CD8-positive, alpha-beta memory T cell (primary cell): Measurements from ENCODE around the gene SLC22A14. TPM values are rescaled to one million over a fixed set of nuclear protein-coding genes. Genes with fewer than 3 reads are reported as not detected.
"Not testable (repeated sequence)": the region's sequence is repeated elsewhere in the genome, so short reads cannot be mapped to it uniquely, and the experiment has no call there.

Source experiments
- CTCF ChIA-PET: fragments of 350-600 bp; sonication (Branson Sonifier 250); formaldehyde crosslinking; loops from one replicate; lab custom pipeline; 2021; ENCODE audit warnings: antibody characterized with exemption; lab: Charles Lee
- POLR2A ChIA-PET: fragments of 350-600 bp; sonication (Branson Sonifier 250); formaldehyde crosslinking; loops from one replicate; lab custom pipeline; 2021; ENCODE audit warnings: antibody characterized with exemption; lab: Charles Lee
- DNase-seq, 5 donors: peaks; one replicate each; pipeline versions ENCODE4 v3.0.0 to v3.0.0-alpha.2; 2020 to 2022; ENCODE audit warnings: mixed read lengths in 1 of 5
- H3K27ac ChIP-seq: one replicate; pipeline ENCODE4 v1.7.0; 2013; ENCODE audit warnings: low read depth, mild to moderate bottlenecking, low read length, moderate library complexity
- H3K27me3 ChIP-seq: 2 replicates; pipeline ENCODE4 v1.7.0; 2013; ENCODE audit warnings: low read length, mild to moderate bottlenecking; ENCODE audit not compliant: insufficient read depth, poor library complexity, severe bottlenecking
- H3K36me3 ChIP-seq: 2 replicates; pipeline ENCODE4 v1.7.0; 2013; ENCODE audit warnings: mild to moderate bottlenecking, low read length, moderate library complexity; ENCODE audit not compliant: insufficient read depth
- H3K4me1 ChIP-seq: 2 replicates; pipeline ENCODE4 v1.7.0; 2013; ENCODE audit warnings: mild to moderate bottlenecking, low read length, moderate library complexity; ENCODE audit not compliant: insufficient read depth
- H3K4me3 ChIP-seq: 2 replicates; pipeline ENCODE4 v1.7.0; 2013; ENCODE audit warnings: mild to moderate bottlenecking, low read length
- H3K9me3 ChIP-seq: 2 replicates; pipeline ENCODE4 v1.7.0; 2013; ENCODE audit warnings: mild to moderate bottlenecking, low read length
- H3K27ac Mint-ChIP-seq, 8 donors: one replicate each; pipeline ENCODE4 v1.8.0; 2020 to 2021; ENCODE audit warnings: mixed read lengths in 8 of 8, mild to moderate bottlenecking in 6 of 8, inconsistent platforms in 3 of 8, moderate library complexity in 3 of 8
- H3K27me3 Mint-ChIP-seq, 2 donors: one replicate each; pipeline ENCODE4 v1.8.0; 2020 to 2021; ENCODE audit warnings: mixed read lengths in 2 of 2, mild to moderate bottlenecking in 1 of 2, moderate library complexity in 1 of 2
- H3K36me3 Mint-ChIP-seq, 3 donors: one replicate each; pipeline ENCODE4 v1.8.0; 2020 to 2021; ENCODE audit warnings: mixed read lengths in 3 of 3, inconsistent platforms in 1 of 3, mild to moderate bottlenecking in 1 of 3
- H3K4me1 Mint-ChIP-seq, 3 donors: one replicate each; pipeline ENCODE4 v1.8.0; 2020 to 2021; ENCODE audit warnings: mixed read lengths in 3 of 3, inconsistent platforms in 1 of 3, mild to moderate bottlenecking in 1 of 3
- H3K4me3 Mint-ChIP-seq, 7 donors: one replicate each; pipeline ENCODE4 v1.8.0; 2020 to 2021; ENCODE audit warnings: mixed read lengths in 7 of 7, mild to moderate bottlenecking in 6 of 7, moderate library complexity in 4 of 7, inconsistent platforms in 2 of 7
- H3K9me3 Mint-ChIP-seq, 5 donors: one replicate each; pipeline ENCODE4 v1.8.0; 2020 to 2022; ENCODE audit warnings: mixed read lengths in 5 of 5, mild to moderate bottlenecking in 3 of 5, moderate library complexity in 2 of 5, inconsistent platforms in 1 of 5
- polyA plus RNA-seq: library from polyadenylated mRNA; unstranded; fragments of 300-500 nt; fragmentation: Illumina TruSeq; gene quantifications from one replicate; pipeline ENCODE4 v1.2.3, GENCODE V29; 2021
- total RNA-seq, 2 experiments: library from RNA; stranded (reverse); gene quantifications; one replicate each; pipeline ENCODE4 v1.2.3, GENCODE V29; 2021

SLC22A14 gene
- total and polyA plus RNA-seq, 3 experiments from 2014 or later, result not detected

DNA sequence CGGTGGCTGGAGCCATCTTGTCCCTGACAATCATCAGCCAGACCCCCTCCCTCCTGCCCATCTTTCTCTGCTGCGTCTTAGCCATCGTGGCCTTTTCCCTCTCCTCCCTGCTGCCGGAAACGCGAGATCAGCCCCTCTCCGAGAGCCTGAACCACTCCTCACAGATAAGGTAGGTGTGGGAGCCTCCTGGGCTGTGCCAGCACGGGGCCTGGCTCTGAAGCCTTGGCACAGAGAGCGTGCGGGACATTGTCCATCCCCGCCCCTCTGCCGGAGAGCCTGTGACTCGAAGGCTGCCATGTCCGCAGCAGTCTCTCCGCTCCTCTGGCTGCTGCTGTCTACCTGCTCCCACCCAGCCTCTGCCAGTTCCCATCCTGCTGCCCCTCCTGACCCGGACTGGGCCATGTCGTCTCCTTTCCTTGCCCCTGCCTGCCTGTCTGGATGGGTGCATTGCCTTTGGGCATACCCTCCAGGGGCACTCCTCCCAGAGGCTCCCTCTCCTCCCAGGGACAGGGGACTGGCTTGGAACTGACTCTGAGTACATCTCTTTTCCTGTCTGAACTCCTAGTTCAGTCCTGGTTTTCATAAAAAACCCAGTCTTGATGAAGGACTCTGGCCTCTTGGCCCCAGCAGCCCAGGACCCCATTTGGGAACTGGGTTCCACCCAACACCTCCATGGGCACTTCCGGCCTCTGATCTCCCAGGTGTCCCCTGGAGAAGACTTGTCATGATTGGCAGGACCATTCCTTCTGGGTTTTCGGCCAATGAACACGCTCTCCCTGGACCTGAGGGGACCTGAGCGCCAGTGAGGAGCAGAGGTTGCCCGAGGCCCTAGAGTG, 34.5 kb downstream of the SLC22A14 start:
- no peaks in the 10 kb centered on the region for H3K4me1 Mint-ChIP-seq

DNA sequence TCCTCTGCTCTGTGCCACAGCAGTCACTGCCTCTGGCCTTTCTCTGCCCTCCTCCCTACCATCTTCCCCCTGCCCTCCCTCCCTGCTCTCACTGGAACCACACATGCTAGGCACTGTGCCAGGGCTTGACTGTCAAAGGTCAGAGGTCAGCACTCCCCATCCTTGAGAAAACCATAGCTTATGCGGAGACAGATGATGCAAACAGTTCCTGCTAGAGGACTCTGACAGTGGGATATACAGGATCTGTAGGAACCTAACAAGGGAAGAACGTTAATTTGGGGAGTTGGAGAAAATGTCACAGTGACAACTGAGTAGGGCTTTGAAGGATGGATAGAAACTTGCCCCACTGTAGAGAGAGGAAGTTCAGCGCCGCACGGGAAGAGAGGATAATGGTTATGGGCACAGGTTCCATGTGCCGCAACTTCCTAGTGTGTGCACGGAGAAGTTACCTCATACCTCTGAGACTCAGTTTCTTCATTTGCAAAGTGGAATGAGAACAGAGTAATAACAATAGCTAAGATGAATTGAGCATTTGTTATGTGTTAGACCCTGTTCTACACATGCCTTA, 35.2 kb downstream of the SLC22A14 start:
- H3K27me3 Mint-ChIP-seq, result peaks cover 1 to 6% of the 10 kb centered on the region in 2 donors
- H3K27ac ChIP-seq, result no peak overlapping the region
- POLR2A ChIA-PET, result no interaction called here
- CTCF ChIA-PET, result no interaction called here
- peaks cover 0 to 4% (median 0%) of the 10 kb centered on the region in 5 donors for H3K9me3 Mint-ChIP-seq
- H3K9me3 ChIP-seq, result no peaks in the 10 kb centered on the region
- H3K4me1 ChIP-seq, result no peaks in the 10 kb centered on the region
- no peaks in the 10 kb centered on the region for H3K27me3 ChIP-seq
- H3K36me3 ChIP-seq, result no peaks in the 10 kb centered on the region
- no peak for DNase-seq
- H3K4me1 Mint-ChIP-seq, result no peaks in the 10 kb centered on the region
- H3K27ac Mint-ChIP-seq, result peak overlapping the region in 1 of 8 donors; percentile 55
- peaks cover 0 to 2% (median 0%) of the 10 kb centered on the region in 3 donors for H3K36me3 Mint-ChIP-seq
- no peak overlapping the region for H3K4me3 ChIP-seq
- H3K4me3 Mint-ChIP-seq, result no peak overlapping the region

More for the DNA sequence above, 34.5 kb downstream of the SLC22A14 start:
- no peaks in the 10 kb centered on the region for H3K4me1 ChIP-seq
- DNase-seq, result no peak
- H3K4me3 Mint-ChIP-seq, result no peak overlapping the region
- H3K4me3 ChIP-seq, result no peak overlapping the region
- ChIA-PET CTCF (no interaction called here), POLR2A (no interaction called here)
- H3K27ac Mint-ChIP-seq, result peak overlapping the region in 1 of 8 donors; percentile 55
- H3K27me3 ChIP-seq, result no peaks in the 10 kb centered on the region
- H3K36me3 ChIP-seq, result no peaks in the 10 kb centered on the region
- no peaks in the 10 kb centered on the region for H3K9me3 ChIP-seq
- H3K9me3 Mint-ChIP-seq, result peaks cover 0 to 2% (median 0%) of the 10 kb centered on the region in 5 donors
- H3K27me3 Mint-ChIP-seq, result peaks cover 1 to 9% of the 10 kb centered on the region in 2 donors
- H3K36me3 Mint-ChIP-seq, result peaks cover 0 to 2% (median 0%) of the 10 kb centered on the region in 3 donors
- no peak overlapping the region for H3K27ac ChIP-seq

DNA sequence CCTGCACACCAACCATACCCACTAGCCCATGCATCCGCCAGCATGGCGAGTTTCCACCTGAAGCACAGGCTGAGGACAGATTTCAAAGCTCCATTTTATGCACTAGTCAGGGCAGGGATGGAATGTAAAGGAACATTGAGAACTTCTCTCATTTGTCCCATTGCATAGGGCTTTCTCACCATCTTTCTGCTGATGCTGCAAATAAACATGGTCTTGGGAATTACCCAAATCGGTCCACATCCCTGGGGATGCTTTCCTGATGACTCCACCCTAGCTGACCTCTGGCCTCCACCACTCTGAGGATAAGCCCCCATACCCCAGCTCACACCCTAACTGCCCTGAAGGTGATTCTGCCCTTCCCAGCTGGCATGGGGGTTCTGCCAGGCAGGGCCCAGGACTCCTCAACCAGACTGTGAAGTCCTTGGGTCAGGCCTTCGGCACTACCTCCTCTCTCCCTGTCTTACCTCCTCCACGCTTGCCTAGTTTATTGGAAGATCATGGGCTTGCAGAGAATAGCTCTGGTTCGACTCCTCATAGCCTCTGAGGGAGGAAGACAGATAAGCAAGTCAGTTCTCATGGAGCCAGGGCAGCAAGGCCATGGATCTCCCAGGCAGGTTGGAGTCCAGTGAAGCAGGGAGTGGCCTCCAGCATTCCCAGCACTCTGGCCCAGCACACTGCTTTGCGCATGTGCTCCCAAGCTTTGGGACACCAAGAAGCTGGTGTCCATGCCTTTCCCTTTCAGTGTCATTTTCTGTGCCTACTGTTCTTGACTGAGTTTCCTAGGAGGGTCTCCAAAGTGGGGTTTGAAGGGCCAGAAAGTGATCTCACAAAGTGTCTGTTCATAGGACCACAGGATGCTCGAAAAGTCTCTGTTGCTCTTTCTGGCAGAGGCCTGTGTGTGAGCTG, 36.9 kb downstream of the SLC22A14 start:
- Mint-ChIP-seq H3K27me3 (peaks cover 0 to 8% of the 10 kb centered on the region in 2 donors), H3K4me3 (no peak overlapping the region), H3K4me1 (no peaks in the 10 kb centered on the region), H3K36me3 (peaks cover 0 to 2% (median 2%) of the 10 kb centered on the region in 3 donors), H3K9me3 (peaks cover 0 to 5% (median 0%) of the 10 kb centered on the region in 5 donors), H3K27ac (no peak overlapping the region)
- ChIA-PET POLR2A (no interaction called here), CTCF (no interaction called here)
- no peaks in the 10 kb centered on the region for H3K4me1 ChIP-seq
- DNase-seq, result no peak
- H3K4me3 ChIP-seq, result no peak overlapping the region
- no peaks in the 10 kb centered on the region for H3K9me3 ChIP-seq
- H3K27me3 ChIP-seq, result no peaks in the 10 kb centered on the region
- H3K36me3 ChIP-seq, result no peaks in the 10 kb centered on the region
- H3K27ac ChIP-seq, result no peak overlapping the region

DNA sequence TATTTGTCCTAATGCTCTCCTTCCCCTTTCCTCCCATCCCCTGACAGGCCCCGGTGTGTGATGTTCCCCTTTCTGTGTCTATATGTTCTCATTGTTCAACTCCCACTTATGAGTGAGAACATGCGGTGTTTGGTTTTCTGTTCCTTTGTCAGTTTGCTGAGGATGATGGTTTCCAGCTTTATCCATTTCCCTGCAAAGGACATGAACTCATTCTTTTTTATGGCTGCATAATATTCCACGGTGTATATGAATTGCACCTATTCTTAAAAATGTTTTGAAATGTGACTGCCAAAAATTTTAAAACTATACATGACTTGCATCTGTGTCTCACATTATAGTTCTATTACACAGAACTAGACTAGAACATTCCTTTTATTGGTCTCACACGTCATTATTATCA, 38.5 kb downstream of the SLC22A14 start:
- CTCF ChIA-PET, H3K4me1 Mint-ChIP-seq, H3K9me3 Mint-ChIP-seq, H3K27me3 ChIP-seq, POLR2A ChIA-PET, DNase-seq, H3K4me3 ChIP-seq, H3K36me3 ChIP-seq, H3K36me3 Mint-ChIP-seq, H3K27ac ChIP-seq, H3K4me1 ChIP-seq, H3K4me3 Mint-ChIP-seq, H3K27ac Mint-ChIP-seq, H3K9me3 ChIP-seq: not testable (repeated sequence)
- H3K27me3 Mint-ChIP-seq, result peaks cover 2 to 17% of the 10 kb centered on the region in 2 donors

DNA sequence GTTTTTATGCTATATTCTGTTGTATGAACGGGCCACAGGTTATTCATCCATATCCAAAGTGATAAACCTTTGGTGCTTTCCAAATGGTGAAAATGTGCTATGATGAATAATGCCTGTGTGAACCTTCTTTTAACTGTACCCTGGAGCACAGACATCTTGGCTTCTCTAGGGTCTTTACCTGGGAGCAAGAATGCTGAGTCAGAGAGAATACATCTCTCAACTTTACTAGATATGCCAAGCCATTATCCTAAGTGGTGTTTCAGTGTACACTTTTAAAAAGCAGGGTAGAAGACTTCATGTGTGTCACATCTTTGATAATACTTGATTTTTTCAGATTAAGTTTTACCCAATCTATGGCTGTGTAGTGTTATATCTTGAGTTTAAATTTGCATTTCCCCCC, 41.0 kb downstream of the SLC22A14 start:
- H3K4me3 Mint-ChIP-seq, result no peak overlapping the region
- Histone ChIP-seq H3K4me3 (no peak overlapping the region), H3K9me3 (no peaks in the 10 kb centered on the region), H3K36me3 (no peaks in the 10 kb centered on the region), H3K27ac (no peak overlapping the region), H3K27me3 (no peaks in the 10 kb centered on the region), H3K4me1 (no peaks in the 10 kb centered on the region)
- ChIA-PET POLR2A (no interaction called here), CTCF (no interaction called here)
- no peak for DNase-seq
- no peaks in the 10 kb centered on the region for H3K4me1 Mint-ChIP-seq
- peaks cover 0 to 4% (median 2%) of the 10 kb centered on the region in 3 donors for H3K36me3 Mint-ChIP-seq
- H3K9me3 Mint-ChIP-seq, result peaks cover 0 to 5% (median 0%) of the 10 kb centered on the region in 5 donors
- no peak overlapping the region for H3K27ac Mint-ChIP-seq
- H3K27me3 Mint-ChIP-seq, result peaks cover 9 to 29% of the 10 kb centered on the region in 2 donors

DNA sequence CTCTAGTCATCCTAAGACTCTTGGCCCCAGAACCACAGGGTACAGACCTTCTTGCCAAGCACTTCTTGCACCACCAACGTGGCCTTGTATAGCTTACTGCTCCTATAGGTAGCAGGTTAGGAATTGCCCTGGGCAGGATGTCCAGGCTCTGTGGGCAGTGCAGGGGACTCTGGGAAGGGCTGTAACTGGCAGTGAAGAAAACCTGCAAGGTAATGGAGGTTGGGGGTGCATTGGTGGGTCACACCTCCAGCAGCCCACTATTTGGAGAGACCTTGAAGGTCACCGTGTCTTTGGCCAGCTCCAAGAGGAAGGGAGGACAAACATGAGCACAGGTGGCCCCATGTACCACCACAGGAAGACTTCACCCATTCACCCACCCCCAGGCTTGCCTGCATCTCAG, 43.2 kb downstream of the SLC22A14 start:
- no peaks in the 10 kb centered on the region for H3K9me3 ChIP-seq
- Mint-ChIP-seq H3K27ac (no peak overlapping the region), H3K4me3 (no peak overlapping the region), H3K9me3 (peaks cover 0 to 5% (median 0%) of the 10 kb centered on the region in 5 donors), H3K36me3 (peaks cover 0 to 4% (median 2%) of the 10 kb centered on the region in 3 donors), H3K27me3 (peaks cover 9 to 29% of the 10 kb centered on the region in 2 donors), H3K4me1 (no peaks in the 10 kb centered on the region)
- H3K27ac ChIP-seq, result no peak overlapping the region
- no peak for DNase-seq
- no peaks in the 10 kb centered on the region for H3K27me3 ChIP-seq
- no peaks in the 10 kb centered on the region for H3K4me1 ChIP-seq
- POLR2A ChIA-PET, result no interaction called here
- no peaks in the 10 kb centered on the region for H3K36me3 ChIP-seq
- no peak overlapping the region for H3K4me3 ChIP-seq
- CTCF ChIA-PET, result interaction anchor here (1.0 kb wide), 1 partner anchor 21 kb away, joined by 3 read pairs; the partner anchor contains the start of gene XYLB

DNA sequence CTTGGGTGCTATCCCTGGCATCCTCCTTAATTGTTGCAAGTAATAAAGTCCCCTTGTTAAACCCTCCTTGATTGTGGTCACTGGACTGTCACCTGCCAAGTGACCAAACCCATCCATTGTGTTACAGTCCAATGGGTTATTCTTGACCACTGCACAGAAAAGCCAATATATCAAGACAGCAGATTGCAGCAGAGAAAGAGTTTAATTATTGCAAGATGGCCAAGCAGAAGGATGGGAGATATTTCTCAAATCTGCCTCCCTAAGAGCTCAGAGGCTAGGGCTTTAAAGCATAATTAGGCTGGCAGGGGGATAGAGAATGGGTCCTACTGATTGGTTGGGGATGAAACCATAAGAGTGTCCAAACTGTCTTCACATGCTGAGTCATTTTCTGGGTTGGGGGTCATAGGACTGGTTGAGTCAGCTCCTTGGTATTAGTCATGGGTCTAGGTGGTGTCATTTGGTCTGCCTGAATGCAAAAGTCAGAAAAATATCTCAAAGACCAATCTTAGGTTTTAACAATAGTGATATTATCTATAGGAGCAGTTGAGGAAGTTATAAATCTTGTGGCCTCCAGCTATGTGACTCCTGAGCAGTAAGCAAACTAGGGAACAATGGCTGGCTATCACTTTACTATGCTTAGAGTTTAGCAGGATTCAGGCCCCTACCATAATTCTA, 45.4 kb downstream of the SLC22A14 start:
- no peak overlapping the region for H3K4me3 ChIP-seq
- H3K27me3 ChIP-seq, result no peaks in the 10 kb centered on the region
- ChIA-PET CTCF (interaction anchor here (3.9 kb wide), 1 partner anchor 19 kb away, joined by 20 read pairs; the partner anchor contains the start of gene XYLB), POLR2A (interaction anchor here (0.7 kb wide), 1 partner anchor 123 kb away, joined by 3 read pairs; no protein-coding TSS in a partner anchor)
- no peak overlapping the region for H3K4me3 Mint-ChIP-seq
- H3K27ac Mint-ChIP-seq, result no peak overlapping the region
- peaks cover 0 to 4% (median 0%) of the 10 kb centered on the region in 3 donors for H3K36me3 Mint-ChIP-seq
- no peaks in the 10 kb centered on the region for H3K9me3 ChIP-seq
- DNase-seq, result no peak
- H3K4me1 ChIP-seq, result no peaks in the 10 kb centered on the region
- H3K4me1 Mint-ChIP-seq, result no peaks in the 10 kb centered on the region
- H3K27me3 Mint-ChIP-seq, result peaks cover 12 to 29% of the 10 kb centered on the region in 2 donors
- no peaks in the 10 kb centered on the region for H3K36me3 ChIP-seq
- no peak overlapping the region for H3K27ac ChIP-seq
- H3K9me3 Mint-ChIP-seq, result no peaks in the 10 kb centered on the region
